Fibroblast of lung (primary cell): ENCODE measurements around the gene PODN. TPM values are rescaled to one million over a fixed set of nuclear protein-coding genes. Genes with fewer than 3 reads are reported as not detected.

Source experiments
- DNase-seq, 2 donors: peaks; one replicate each; pipeline versions ENCODE4 v3.0.0 to v3.0.0-alpha.2; 2010; ENCODE audit warnings: low read depth in 2 of 2
- H2AFZ ChIP-seq: 2 replicates; pipeline ENCODE4 v1.5.1; 2012; ENCODE audit warnings: low read length, control low read depth, inconsistent platforms
- H3K27ac ChIP-seq: 2 replicates; pipeline ENCODE4 v1.5.1; 2011; ENCODE audit warnings: low read length, control low read depth; ENCODE audit not compliant: insufficient read depth
- H3K27me3 ChIP-seq: 2 replicates; pipeline ENCODE4 v1.5.1; 2011; ENCODE audit warnings: mild to moderate bottlenecking, low read length; ENCODE audit not compliant: control insufficient read depth, insufficient read depth
- H3K36me3 ChIP-seq: 2 replicates; pipeline ENCODE4 v1.5.1; 2011; ENCODE audit warnings: low read length; ENCODE audit not compliant: control insufficient read depth, insufficient read depth
- H3K4me1 ChIP-seq: 2 replicates; pipeline ENCODE4 v1.5.1; 2011; ENCODE audit warnings: low read length; ENCODE audit not compliant: control insufficient read depth, insufficient read depth; ENCODE audit errors: extremely low read depth
- H3K4me2 ChIP-seq: 2 replicates; pipeline ENCODE4 v1.5.1; 2011; ENCODE audit warnings: low read length, control low read depth; ENCODE audit not compliant: insufficient read depth; ENCODE audit errors: extremely low read depth
- H3K4me3 ChIP-seq, 4 experiments: fragments of 200-600 bp in 1 of 4; sonication (generic) in 1 of 4; replicated peaks in 1 of 4; 2 replicates each; pipeline ENCODE4 v1.5.1; 2011 to 2016; ENCODE audit warnings: low read length in 4 of 4, low read depth in 3 of 4, mild to moderate bottlenecking in 3 of 4, control low read depth in 2 of 4, inconsistent platforms in 1 of 4, mixed read lengths in 1 of 4; ENCODE audit not compliant: insufficient read depth in 1 of 4; ENCODE audit errors: control extremely low read depth in 1 of 4
- H3K79me2 ChIP-seq: 2 replicates; pipeline ENCODE4 v1.5.1; 2012; ENCODE audit warnings: mild to moderate bottlenecking, low read length, inconsistent platforms; ENCODE audit not compliant: control insufficient read depth, insufficient read depth
- H3K9ac ChIP-seq: 2 replicates; pipeline ENCODE4 v1.5.1; 2011; ENCODE audit warnings: mild to moderate bottlenecking, low read length, control low read depth; ENCODE audit not compliant: insufficient read depth
- H3K9me3 ChIP-seq: 2 replicates; pipeline ENCODE4 v1.5.1; 2012; ENCODE audit warnings: low read depth, low read length; ENCODE audit not compliant: control insufficient read depth, insufficient read depth
- H4K20me1 ChIP-seq: 2 replicates; pipeline ENCODE4 v1.5.1; 2011; ENCODE audit warnings: low read length; ENCODE audit not compliant: control insufficient read depth, insufficient read depth; ENCODE audit errors: extremely low read depth
- CTCF ChIP-seq, 2 donors: IDR thresholded peaks in 1 of 2; conservative IDR thresholded peaks in 1 of 2; 1 replicate in 1 of 2; 2 replicates in 1 of 2; pipeline ENCODE4 v1.5.1; 2011 to 2012; ENCODE audit warnings: low read length in 2 of 2, control low read depth in 1 of 2, inconsistent platforms in 1 of 2, low read depth in 1 of 2, mild to moderate bottlenecking in 1 of 2
- EZH2 ChIP-seq: IDR thresholded peaks from 2 replicates; pipeline ENCODE4 v1.5.1; 2012; ENCODE audit warnings: low read length, control low read depth, mild to moderate bottlenecking; ENCODE audit errors: missing control alignments
- polyA minus RNA-seq: library from RNA; depleted of rRNA, polyadenylated mRNA; stranded (reverse); fragments of >200 nt; gene quantifications from 2 replicates; pipeline ENCODE4 v1.2.3, GENCODE V29; 2011; ENCODE audit warnings: low replicate concordance
- polyA plus RNA-seq, 2 donors: library from polyadenylated mRNA; depleted of rRNA in 1 of 2; stranded (reverse) in 1 of 2; unstranded in 1 of 2; fragments of >200 nt; gene quantifications; 2 replicates each; pipeline ENCODE4 v1.2.1, GENCODE V29; 2011 to 2012; ENCODE audit warnings: missing spikeins in 1 of 2
- total RNA-seq: library from RNA; depleted of rRNA; stranded (reverse); fragments of >200 nt; gene quantifications from 2 replicates; pipeline ENCODE4 v1.2.1, GENCODE V29; 2014

PODN gene
- 49.7 and 67.5 TPM in 2 replicates for total RNA-seq
- polyA plus RNA-seq: 21.8 and 31.6 TPM in 2 replicates
- polyA plus RNA-seq (2012): 36.5 and 62.7 TPM in 2 replicates
- 21.2 and 26.8 TPM in 2 replicates for polyA minus RNA-seq

- H3K27ac ChIP-seq: no peak within 1 kb of the TSS
- peak; percentile 40 to 44 for DNase-seq
Measured at GRCh38 chr1:53061859-53062707, at the start of gene PODN. Gene PODN (plus strand): TSS chr1:53062213. CDS start chr1:53069856, 7,643 bp downstream.

GRCh38 chr1:53014791-53015507 is 47.1 kb upstream of the PODN start:
- H3K27ac ChIP-seq: peak overlapping the region; percentile 46
- peak; percentile 92 to 95 for DNase-seq
- H4K20me1 ChIP-seq: no peaks in the 10 kb centered on the region
- no peaks in the 10 kb centered on the region for H3K36me3 ChIP-seq
- peak overlapping the region; percentile 74 to 88 (median 76) for H3K4me3 ChIP-seq
- no peaks in the 10 kb centered on the region for H3K4me1 ChIP-seq
- peak overlapping the region; percentile 47 for H3K9ac ChIP-seq
- no peaks in the 10 kb centered on the region for H3K9me3 ChIP-seq
- H2AFZ ChIP-seq: peak overlapping the region; percentile 77
- H3K79me2 ChIP-seq: peaks cover 27% of the 10 kb centered on the region
- H3K27me3 ChIP-seq: no peaks in the 10 kb centered on the region
- peak overlapping the region; percentile 76 for H3K4me2 ChIP-seq
- no peak for TF ChIP-seq CTCF (conservative IDR thresholded peaks at IDR 0.05 in 1 of 2, IDR thresholded peaks at IDR 0.05 in 1 of 2; ENCODE audit: low read depth in 1 of 2, low read length in 2 of 2)
- TF ChIP-seq EZH2: no peak

More at GRCh38 chr1:53061859-53062707, at the start of gene PODN:
- TF ChIP-seq EZH2 (no peak), CTCF (conservative IDR thresholded peaks at IDR 0.05 in 1 of 2, IDR thresholded peaks at IDR 0.05 in 1 of 2; ENCODE audit: low read depth in 1 of 2, low read length in 2 of 2) (no peak)
- H3K4me3 ChIP-seq: peak within 1 kb of the TSS; percentile 56 to 86 (median 64)
- peak within 1 kb of the TSS; percentile 65 for H3K9ac ChIP-seq
- no peaks in the 10 kb centered on the region for H3K9me3 ChIP-seq
- H3K4me2 ChIP-seq: peak within 1 kb of the TSS; percentile 91
- H4K20me1 ChIP-seq: no peaks in the 10 kb centered on the region
- H3K27me3 ChIP-seq: no peaks in the 10 kb centered on the region
- H3K36me3 ChIP-seq: no peaks in the 10 kb centered on the region
- H2AFZ ChIP-seq: peak within 1 kb of the TSS; percentile 37
- H3K4me1 ChIP-seq: peaks cover 13% of the 10 kb centered on the region
- H3K79me2 ChIP-seq: no peaks in the 10 kb centered on the region

GRCh38 chr1:53015508-53015860 is 46.5 kb upstream of the PODN start:
- H3K27ac ChIP-seq: peak overlapping the region; percentile 46
- no peaks in the 10 kb centered on the region for H3K9me3 ChIP-seq
- peak overlapping the region; percentile 47 for H3K9ac ChIP-seq
- no peaks in the 10 kb centered on the region for H3K4me1 ChIP-seq
- H3K27me3 ChIP-seq: no peaks in the 10 kb centered on the region
- peak overlapping the region; percentile 74 to 88 (median 76) for H3K4me3 ChIP-seq
- no peaks in the 10 kb centered on the region for H3K36me3 ChIP-seq
- peaks cover 27% of the 10 kb centered on the region for H3K79me2 ChIP-seq
- DNase-seq: no peak
- TF ChIP-seq EZH2: no peak
- TF ChIP-seq CTCF (conservative IDR thresholded peaks at IDR 0.05 in 1 of 2, IDR thresholded peaks at IDR 0.05 in 1 of 2; ENCODE audit: low read depth in 1 of 2, low read length in 2 of 2): no peak
- H4K20me1 ChIP-seq: no peaks in the 10 kb centered on the region
- H2AFZ ChIP-seq: no peak overlapping the region
- peak overlapping the region; percentile 76 for H3K4me2 ChIP-seq
